CD4-positive, alpha-beta T cell treated with Interferon gamma for 1 hour (primary cell): ENCODE results near the gene ARID4B.
"Not testable (repeated sequence)": the region's sequence is repeated elsewhere in the genome, so short reads cannot be mapped to it uniquely, and the experiment has no call there.

ENCODE experiments used
- DNase-seq: peaks from one replicate; pipeline ENCODE4 v3.0.0-alpha.2; 2020

ARID4B gene

GRCh38 chr1:235268379-235269125 lies 59.4 kb downstream of the ARID4B start:
- no peak for DNase-seq

GRCh38 chr1:235266967-235267366 lies 61.0 kb downstream of the ARID4B start:
- DNase-seq, result no peak

- no peak for DNase-seq
Measured at GRCh38 chr1:235266325-235266724, 61.7 kb downstream of the ARID4B start.

- DNase-seq, result no peak
Measured at GRCh38 chr1:235265900-235266299, 62.1 kb downstream of the ARID4B start.

GRCh38 chr1:235264327-235264726 lies 63.7 kb downstream of the ARID4B start:
- no peak for DNase-seq

- DNase-seq, result no peak
Measured at GRCh38 chr1:235262539-235262938, 65.4 kb downstream of the ARID4B start.

GRCh38 chr1:235261243-235261642 lies 66.7 kb downstream of the ARID4B start:
- no peak for DNase-seq

GRCh38 chr1:235259133-235259778 lies 68.7 kb downstream of the ARID4B start:
- no peak for DNase-seq

- not testable (repeated sequence) for DNase-seq
Measured at GRCh38 chr1:235258068-235258467, 69.9 kb downstream of the ARID4B start.

GRCh38 chr1:235254721-235255120 lies 73.3 kb downstream of the ARID4B start:
- DNase-seq, result no peak

- DNase-seq, result peak; percentile 50
Measured at GRCh38 chr1:235253219-235253962, 74.6 kb downstream of the ARID4B start.

GRCh38 chr1:235250430-235250829 lies 77.5 kb downstream of the ARID4B start:
- DNase-seq, result no peak

GRCh38 chr1:235246022-235246948 lies 81.7 kb downstream of the ARID4B start:
- DNase-seq, result no peak

GRCh38 chr1:235244974-235245592 lies 82.9 kb downstream of the ARID4B start:
- no peak for DNase-seq

- DNase-seq, result no peak
Measured at GRCh38 chr1:235240960-235241359, 87.0 kb downstream of the ARID4B start.

GRCh38 chr1:235239851-235240250 lies 88.1 kb downstream of the ARID4B start:
- no peak for DNase-seq

GRCh38 chr1:235238558-235238957 lies 89.4 kb downstream of the ARID4B start:
- DNase-seq, result no peak

- DNase-seq, result no peak
Measured at GRCh38 chr1:235236128-235236527, 91.9 kb downstream of the ARID4B start.

GRCh38 chr1:235229868-235230267 lies 98.1 kb downstream of the ARID4B start:
- no peak for DNase-seq

GRCh38 chr1:235227414-235227813 lies 100.6 kb downstream of the ARID4B start:
- DNase-seq, result no peak

GRCh38 chr1:235226933-235227332 lies 101.0 kb downstream of the ARID4B start:
- no peak for DNase-seq

GRCh38 chr1:235225299-235225698 lies 102.7 kb downstream of the ARID4B start:
- DNase-seq, result no peak
